ENCODE results near the gene TSPAN8. TPM values are rescaled to one million over a fixed set of nuclear protein-coding genes. Genes with fewer than 3 reads are reported as not detected.
"Not testable (repeated sequence)": the region's sequence is repeated elsewhere in the genome, so short reads cannot be mapped to it uniquely, and the experiment has no call there.

TSPAN8 gene
- polyA plus RNA-seq, 1 donor from 2014 or later: not detected

DNA sequence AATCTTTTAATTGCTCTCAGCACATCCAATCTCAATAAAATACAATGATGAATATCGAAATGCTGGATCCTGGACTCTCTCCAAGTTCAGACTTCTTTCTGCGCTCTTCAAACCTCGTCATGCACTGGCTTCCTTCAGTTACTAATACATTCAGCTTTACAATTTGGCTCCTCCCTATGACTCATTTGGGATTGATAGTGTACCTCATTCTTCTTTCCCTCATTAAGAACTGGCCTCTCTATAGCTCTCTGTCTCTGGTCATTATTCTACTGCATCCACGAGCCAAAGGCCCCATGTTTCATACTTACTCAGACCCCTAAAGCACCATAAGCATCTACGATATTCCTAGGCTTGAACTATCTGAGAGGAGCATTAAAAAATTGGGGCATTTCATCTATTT, 4.9 kb downstream of the TSPAN8 start:
- Mint-ChIP-seq H3K9me3 (peaks cover 0 to 9% (median 6%) of the 10 kb centered on the region in 3 donors), H3K36me3 (no peaks in the 10 kb centered on the region), H3K4me1 (no peaks in the 10 kb centered on the region), H3K27me3 (no peaks in the 10 kb centered on the region), H3K27ac (no peak overlapping the region), H3K4me3 (no peak overlapping the region)

DNA sequence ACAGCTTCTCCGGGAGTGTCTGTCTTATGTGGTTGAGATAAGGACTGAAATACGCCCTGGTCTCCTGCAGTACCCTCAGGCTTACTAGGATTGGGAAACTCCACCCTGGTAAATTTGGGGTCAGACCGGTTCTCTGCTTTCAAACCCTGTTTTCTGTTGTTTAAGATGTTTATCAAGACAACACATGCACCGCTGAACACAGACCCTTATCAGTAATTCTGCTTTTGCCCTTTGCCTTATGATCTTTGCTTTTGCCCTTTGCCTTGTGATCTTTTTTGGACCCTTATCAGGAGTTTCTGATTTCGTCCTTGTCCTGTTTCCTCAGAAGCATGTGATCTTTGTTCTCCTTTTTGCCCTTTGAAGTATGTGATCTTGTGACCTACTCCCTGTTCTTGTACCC, 7.8 kb downstream of the TSPAN8 start:
- H3K4me1 Mint-ChIP-seq, H3K36me3 Mint-ChIP-seq, H3K4me3 Mint-ChIP-seq, H3K27me3 Mint-ChIP-seq, H3K27ac Mint-ChIP-seq: not testable (repeated sequence)
- peaks cover 0 to 11% (median 6%) of the 10 kb centered on the region in 3 donors for H3K9me3 Mint-ChIP-seq

DNA sequence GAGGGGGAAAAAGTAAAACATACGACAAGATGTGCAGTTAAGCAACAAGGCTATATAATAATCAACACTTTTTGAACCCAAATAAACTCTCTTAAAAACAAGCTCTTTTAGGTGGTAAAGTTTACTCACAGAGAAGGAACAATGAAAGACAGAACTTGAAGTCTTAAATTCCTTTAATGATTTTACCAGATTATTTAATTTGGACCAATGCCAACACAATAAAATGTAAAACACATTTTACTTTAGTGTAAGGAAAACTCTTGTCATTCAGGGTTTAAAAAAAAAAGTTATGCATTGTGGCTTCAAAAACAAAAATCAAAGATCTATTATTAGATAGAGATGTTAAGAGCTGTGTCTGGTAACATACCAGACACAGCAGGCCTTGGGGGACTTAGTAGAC, 13.1 kb downstream of the TSPAN8 start:
- Mint-ChIP-seq H3K27me3 (no peaks in the 10 kb centered on the region), H3K36me3 (no peaks in the 10 kb centered on the region), H3K9me3 (peaks cover 0 to 6% (median 0%) of the 10 kb centered on the region in 3 donors), H3K27ac (no peak overlapping the region), H3K4me1 (no peaks in the 10 kb centered on the region), H3K4me3 (no peak overlapping the region)

DNA sequence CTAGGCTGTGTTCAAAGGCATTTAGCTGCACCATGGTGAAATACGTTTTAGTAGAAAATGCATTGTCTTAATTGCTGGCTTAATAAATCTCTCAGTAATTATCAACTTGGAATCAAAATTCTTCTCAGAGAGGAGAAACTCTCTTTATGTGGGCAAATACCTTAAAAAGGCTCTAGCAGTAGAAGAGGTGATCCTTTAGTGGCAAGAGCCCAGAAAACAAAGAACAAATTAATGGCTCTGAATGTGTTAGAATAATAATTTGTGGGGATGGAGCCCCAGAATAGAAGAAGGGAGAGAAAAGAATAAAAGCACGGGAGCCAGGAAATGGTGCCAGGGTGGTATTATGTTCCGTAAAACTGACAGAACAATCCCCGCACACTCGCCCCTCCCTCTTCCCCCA, 14.8 kb downstream of the TSPAN8 start:
- Mint-ChIP-seq H3K4me1 (no peaks in the 10 kb centered on the region), H3K9me3 (peaks cover 0 to 6% (median 3%) of the 10 kb centered on the region in 3 donors), H3K36me3 (no peaks in the 10 kb centered on the region), H3K4me3 (no peak overlapping the region), H3K27me3 (no peaks in the 10 kb centered on the region), H3K27ac (no peak overlapping the region)

DNA sequence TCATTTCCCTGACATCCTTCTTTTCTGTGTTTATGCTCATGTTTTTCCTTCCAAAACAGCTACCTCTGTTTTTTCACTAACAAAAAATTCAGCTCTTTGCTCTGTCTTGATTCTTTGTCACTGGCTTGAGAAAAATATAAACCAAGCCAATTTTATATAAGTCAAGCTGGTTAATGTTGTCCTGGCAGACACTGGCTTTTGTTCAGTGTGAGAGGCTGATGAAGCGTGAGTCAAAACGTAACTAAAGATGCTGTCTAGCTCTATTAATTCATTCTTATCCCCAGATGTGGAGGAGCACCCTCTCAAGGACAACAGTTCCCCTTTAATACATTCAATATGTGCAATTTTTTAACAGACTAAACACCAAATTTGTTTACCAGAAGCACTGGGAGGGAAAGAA, 15.8 kb downstream of the TSPAN8 start:
- H3K27ac Mint-ChIP-seq: no peak overlapping the region
- no peak overlapping the region for H3K4me3 Mint-ChIP-seq
- no peaks in the 10 kb centered on the region for H3K27me3 Mint-ChIP-seq
- peaks cover 0 to 3% (median under 1%) of the 10 kb centered on the region in 3 donors for H3K9me3 Mint-ChIP-seq
- H3K4me1 Mint-ChIP-seq: no peaks in the 10 kb centered on the region
- no peaks in the 10 kb centered on the region for H3K36me3 Mint-ChIP-seq

DNA sequence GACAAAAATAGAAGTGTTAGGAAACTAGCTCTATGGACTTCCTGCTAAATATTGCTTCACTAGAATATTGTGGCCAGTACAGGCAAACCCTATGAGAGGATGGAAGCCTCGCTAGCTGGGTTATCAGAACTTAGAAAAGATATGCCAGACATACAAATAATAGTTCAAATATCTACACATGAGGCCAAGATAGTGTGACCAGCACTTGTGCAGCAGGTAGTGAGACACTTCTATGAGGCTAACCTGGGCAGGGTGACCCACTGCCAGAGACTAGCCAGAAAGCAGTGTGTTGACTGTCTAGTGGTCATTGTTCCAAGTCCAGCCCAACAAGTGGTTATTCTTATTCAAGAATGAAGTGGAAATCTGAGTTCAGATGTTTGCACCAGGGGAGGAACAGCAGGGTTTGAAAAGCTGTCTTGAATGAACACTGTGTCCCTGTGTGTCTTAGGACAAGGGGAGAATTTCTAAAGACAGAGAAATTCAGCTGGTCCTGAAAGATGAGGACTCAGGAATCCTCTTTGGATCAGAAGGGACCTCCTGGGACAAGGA, 16.3 kb downstream of the TSPAN8 start:
- no peak overlapping the region for H3K27ac Mint-ChIP-seq
- no peaks in the 10 kb centered on the region for H3K27me3 Mint-ChIP-seq
- no peak overlapping the region for H3K4me3 Mint-ChIP-seq
- H3K36me3 Mint-ChIP-seq: no peaks in the 10 kb centered on the region
- H3K4me1 Mint-ChIP-seq: no peaks in the 10 kb centered on the region
- H3K9me3 Mint-ChIP-seq: peaks cover 0 to 3% (median 0%) of the 10 kb centered on the region in 3 donors

DNA sequence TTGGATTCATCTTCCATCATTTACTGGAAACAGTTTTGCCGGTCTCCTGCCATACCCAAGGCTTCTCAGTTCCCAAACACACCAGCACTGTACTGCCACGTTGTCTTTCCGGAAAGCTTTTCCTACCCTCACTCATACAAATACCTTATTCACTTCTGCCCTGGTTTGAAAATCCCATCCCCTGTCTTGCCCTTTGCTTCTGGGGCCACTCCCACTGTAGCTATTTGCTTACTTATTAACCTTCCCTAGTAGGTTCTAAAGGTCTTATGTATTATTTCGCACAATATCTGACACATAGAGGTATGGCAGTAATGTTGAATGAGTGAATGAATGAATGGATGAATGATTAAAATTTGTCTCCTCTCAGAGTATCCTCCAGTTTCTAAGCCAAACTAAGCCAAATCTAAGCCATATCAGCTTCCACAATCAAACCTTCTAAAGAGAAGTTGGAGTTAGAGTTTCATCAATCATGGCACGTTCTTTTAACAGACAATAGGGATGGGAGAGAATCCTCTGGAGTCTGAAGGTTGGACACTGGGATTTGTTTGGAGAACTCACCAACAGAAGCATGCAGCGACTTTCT, 18.6 kb downstream of the TSPAN8 start:
- H3K4me3 Mint-ChIP-seq: no peak overlapping the region
- peaks cover 0 to 2% (median 0%) of the 10 kb centered on the region in 3 donors for H3K4me1 Mint-ChIP-seq
- H3K36me3 Mint-ChIP-seq: no peaks in the 10 kb centered on the region
- no peaks in the 10 kb centered on the region for H3K27me3 Mint-ChIP-seq
- H3K27ac Mint-ChIP-seq: no peak overlapping the region
- peaks cover 0 to 3% (median 0%) of the 10 kb centered on the region in 3 donors for H3K9me3 Mint-ChIP-seq

DNA sequence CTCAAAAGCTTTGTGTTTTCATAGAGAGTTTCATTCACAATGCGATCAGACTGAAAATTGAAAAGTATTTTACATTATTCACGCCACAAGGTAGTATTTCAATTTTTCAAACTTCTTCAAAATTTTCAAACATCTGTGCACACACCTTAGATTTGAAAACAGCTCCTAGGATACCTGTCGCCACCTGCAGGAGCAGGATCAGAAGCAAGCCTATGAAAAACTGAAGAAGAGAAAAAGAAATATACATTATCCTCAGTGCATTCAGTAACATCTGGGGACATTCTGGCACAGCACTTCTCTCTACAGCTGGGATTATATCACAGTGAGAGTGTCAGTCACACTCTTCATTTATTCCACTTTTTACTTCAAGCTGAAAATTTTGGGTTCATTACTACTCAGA, 19.8 kb downstream of the TSPAN8 start:
- H3K9me3 Mint-ChIP-seq: peaks cover 0 to 3% (median 0%) of the 10 kb centered on the region in 3 donors
- no peaks in the 10 kb centered on the region for H3K27me3 Mint-ChIP-seq
- peaks cover 0 to 2% (median 0%) of the 10 kb centered on the region in 3 donors for H3K4me1 Mint-ChIP-seq
- no peak overlapping the region for H3K4me3 Mint-ChIP-seq
- H3K27ac Mint-ChIP-seq: no peak overlapping the region
- H3K36me3 Mint-ChIP-seq: no peaks in the 10 kb centered on the region

DNA sequence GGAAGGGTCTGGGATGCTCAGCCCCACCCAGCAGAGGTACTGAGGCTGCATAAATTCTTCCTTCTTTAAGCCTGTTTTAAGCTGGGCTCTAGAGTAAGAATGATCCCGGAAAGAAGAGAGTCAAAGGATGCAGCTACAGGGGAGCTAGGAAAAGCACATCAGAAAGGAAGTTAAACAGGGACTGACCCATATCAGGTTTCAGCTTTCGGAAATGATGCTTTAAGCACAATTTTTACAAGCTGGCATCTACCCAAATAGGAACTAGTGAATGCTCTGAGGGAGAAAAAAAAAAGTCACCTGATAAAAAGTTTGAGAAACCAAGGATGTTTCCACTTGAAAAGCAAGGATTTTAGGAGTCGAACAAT, 22.0 kb downstream of the TSPAN8 start:
- H3K4me3 Mint-ChIP-seq: no peak overlapping the region
- H3K36me3 Mint-ChIP-seq: no peaks in the 10 kb centered on the region
- H3K27ac Mint-ChIP-seq: no peak overlapping the region
- H3K9me3 Mint-ChIP-seq: peaks cover 0 to 3% (median 2%) of the 10 kb centered on the region in 3 donors
- no peaks in the 10 kb centered on the region for H3K27me3 Mint-ChIP-seq
- H3K4me1 Mint-ChIP-seq: peaks cover 0 to 2% (median 0%) of the 10 kb centered on the region in 3 donors

DNA sequence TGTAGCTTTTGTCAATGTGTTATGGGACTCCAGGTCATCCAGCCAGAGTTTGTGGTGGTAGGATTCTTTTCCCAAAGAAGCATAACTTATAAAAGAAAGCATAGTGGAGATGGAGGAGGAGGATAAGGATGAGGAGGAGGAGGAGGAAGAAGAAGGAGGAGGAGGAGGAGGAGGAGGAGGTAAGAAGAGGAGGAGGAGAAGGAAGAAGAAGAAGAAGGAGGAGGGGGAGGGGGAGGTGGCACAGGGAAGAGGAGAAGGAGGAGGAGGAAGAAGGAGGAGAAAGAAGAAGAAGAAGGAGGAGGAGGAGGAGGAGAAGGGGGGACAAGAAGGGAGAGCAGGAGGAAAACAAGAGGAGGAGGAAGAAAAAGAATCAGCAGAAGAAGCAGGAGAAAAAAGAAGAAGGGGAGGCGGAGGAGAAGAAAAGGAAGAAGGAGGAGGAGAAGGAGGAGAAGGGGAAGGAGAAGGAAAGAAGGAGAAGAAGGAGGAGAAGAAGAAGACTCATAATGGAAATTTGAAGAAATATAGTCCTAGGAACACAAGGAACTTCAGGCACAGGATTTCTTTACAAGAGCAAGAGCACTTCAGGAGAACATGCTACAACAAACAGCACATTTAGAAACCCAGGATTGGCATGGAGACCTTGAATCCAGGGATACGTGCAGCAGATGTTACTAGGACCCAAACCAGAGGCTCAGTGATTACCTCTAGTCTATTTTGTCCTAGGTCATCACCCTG, 22.6 kb downstream of the TSPAN8 start:
- Mint-ChIP-seq H3K4me3 (no peak overlapping the region), H3K27me3 (no peaks in the 10 kb centered on the region), H3K36me3 (no peaks in the 10 kb centered on the region), H3K9me3 (peaks cover 0 to 3% (median 2%) of the 10 kb centered on the region in 3 donors), H3K4me1 (peaks cover 0 to 2% (median 0%) of the 10 kb centered on the region in 3 donors), H3K27ac (no peak overlapping the region)

DNA sequence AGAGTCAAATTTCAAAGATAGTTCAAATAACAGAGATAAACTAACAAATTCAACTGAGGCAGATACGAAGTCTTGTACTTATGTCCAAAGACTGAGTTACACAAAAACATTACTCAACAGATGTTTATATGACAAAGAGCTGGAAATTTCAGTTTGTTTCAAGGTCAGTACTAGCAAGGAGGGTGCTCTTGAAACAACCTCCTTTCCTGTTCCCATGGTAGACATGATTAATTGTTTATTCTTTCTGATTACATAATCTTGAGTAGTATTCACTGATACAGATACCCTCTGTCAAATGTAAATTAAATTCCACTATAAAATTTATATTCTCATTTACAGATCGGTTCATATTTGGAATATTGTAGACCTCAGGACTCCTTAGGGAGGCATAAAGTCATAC, 23.4 kb downstream of the TSPAN8 start:
- H3K27me3 Mint-ChIP-seq: no peaks in the 10 kb centered on the region
- peaks cover 0 to 3% (median 2%) of the 10 kb centered on the region in 3 donors for H3K9me3 Mint-ChIP-seq
- H3K4me1 Mint-ChIP-seq: peaks cover 0 to 2% (median 0%) of the 10 kb centered on the region in 3 donors
- H3K27ac Mint-ChIP-seq: no peak overlapping the region
- no peaks in the 10 kb centered on the region for H3K36me3 Mint-ChIP-seq
- no peak overlapping the region for H3K4me3 Mint-ChIP-seq

DNA sequence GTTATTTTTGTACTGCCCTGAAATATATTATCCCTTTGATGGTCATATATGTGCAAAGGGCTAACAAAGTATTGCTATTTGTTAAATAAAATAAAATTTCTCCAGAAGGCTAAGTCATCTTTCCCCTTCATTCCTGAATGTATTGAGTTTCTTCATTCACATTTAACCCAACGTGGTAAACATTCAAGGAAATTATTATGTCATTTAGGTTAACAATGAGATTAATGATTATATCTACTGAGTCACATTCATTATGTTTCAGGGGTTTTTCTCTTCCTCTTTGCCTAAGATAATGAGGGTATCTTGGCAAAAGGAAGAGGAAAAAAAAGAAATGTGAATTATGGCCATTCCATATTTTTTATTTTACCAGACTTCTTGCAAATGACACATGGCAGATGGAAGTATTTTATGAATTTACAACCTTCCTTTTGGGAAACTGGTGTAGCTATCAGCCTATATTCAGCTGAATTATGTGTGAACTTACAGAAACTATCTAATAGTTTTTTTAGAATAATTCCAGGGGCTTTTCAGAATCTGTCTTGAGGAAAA, 27.2 kb downstream of the TSPAN8 start:
- no peaks in the 10 kb centered on the region for H3K27me3 Mint-ChIP-seq
- H3K4me3 Mint-ChIP-seq: no peak overlapping the region
- peaks cover 0 to 2% (median 1%) of the 10 kb centered on the region in 3 donors for H3K9me3 Mint-ChIP-seq
- peaks cover 0 to 2% (median 0%) of the 10 kb centered on the region in 3 donors for H3K4me1 Mint-ChIP-seq
- no peak overlapping the region for H3K27ac Mint-ChIP-seq
- H3K36me3 Mint-ChIP-seq: no peaks in the 10 kb centered on the region

DNA sequence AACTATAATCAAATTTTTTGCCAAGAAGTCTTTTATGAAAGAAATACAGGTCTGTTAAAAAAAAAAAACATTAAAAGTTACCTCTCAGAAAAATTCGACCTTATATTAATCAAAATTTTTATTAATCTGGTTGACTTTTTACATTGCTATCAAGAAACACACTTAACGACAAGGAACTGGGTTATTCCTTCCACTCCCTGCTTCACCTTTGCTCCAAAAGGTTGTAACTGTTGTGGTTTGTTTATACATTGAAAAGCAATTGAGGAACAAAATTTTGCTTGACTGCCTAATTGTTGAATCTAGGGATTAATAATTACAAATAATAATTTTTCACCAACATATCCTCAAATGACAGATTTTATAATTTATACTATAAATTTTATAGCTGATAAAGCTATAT, 28.4 kb downstream of the TSPAN8 start:
- Mint-ChIP-seq H3K36me3 (no peaks in the 10 kb centered on the region), H3K27me3 (no peaks in the 10 kb centered on the region)

DNA sequence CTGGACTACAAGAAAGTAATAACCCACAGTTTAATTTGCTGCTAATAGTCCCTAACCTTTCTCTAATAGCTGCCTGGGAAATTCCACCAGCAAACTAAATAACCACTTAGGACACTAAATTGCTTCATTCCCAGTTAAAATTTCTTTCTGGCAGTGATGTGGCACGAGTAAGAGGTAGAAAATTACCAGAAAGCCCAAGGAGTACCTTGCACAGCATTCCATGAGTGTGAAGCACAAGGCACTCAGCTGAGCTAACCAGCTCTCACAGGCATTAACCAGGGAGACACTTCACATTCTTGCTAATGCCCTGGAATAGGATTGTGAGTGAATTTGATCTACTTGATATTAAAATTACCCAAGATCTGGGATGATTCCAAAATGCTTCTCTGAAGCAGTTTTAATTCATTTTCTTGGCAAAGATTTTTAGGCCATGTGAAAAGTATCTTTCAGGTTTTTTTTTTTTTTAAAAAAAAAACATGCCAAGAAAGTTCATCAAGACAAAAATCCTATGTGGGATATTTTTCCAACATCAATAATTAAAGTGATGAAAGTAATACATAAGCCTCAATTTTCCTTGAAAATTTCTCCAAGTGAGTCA, 29.5 kb downstream of the TSPAN8 start:
- Mint-ChIP-seq H3K27me3 (no peaks in the 10 kb centered on the region), H3K4me1 (no peaks in the 10 kb centered on the region), H3K27ac (no peak overlapping the region), H3K9me3 (peaks cover 0 to 2% (median 1%) of the 10 kb centered on the region in 3 donors), H3K4me3 (no peak overlapping the region), H3K36me3 (no peaks in the 10 kb centered on the region)

More for the DNA sequence above, 28.4 kb downstream of the TSPAN8 start:
- Mint-ChIP-seq H3K9me3 (peaks cover 0 to 2% (median 1%) of the 10 kb centered on the region in 3 donors), H3K4me1 (no peaks in the 10 kb centered on the region), H3K27ac (no peak overlapping the region), H3K4me3 (no peak overlapping the region)

DNA sequence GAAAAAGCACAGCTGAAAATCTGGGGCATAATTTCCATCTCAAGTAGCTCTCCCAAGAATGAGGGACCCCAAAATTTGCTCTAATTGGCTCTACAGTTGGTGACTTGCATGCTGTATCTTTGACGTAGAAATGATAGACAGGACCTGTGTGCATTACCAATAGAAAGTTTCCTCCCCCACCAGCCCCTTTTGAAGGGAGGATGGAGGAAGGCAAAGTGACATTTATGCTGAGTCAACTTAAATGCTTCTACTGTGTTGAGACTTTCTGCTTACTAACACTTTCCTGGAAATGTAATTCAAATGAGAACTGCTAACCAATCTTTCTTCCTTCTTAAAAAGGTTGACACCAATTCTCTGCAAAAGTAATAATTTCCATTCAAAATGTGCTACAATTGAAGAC, 31.9 kb downstream of the TSPAN8 start:
- Mint-ChIP-seq H3K36me3 (no peaks in the 10 kb centered on the region), H3K4me1 (no peaks in the 10 kb centered on the region), H3K4me3 (no peak overlapping the region), H3K27ac (no peak overlapping the region), H3K9me3 (peaks cover 0 to 1% (median 0%) of the 10 kb centered on the region in 3 donors), H3K27me3 (no peaks in the 10 kb centered on the region)

Measured in IgD-negative memory B cell (primary cell).